ENCODE results near the gene PTGES. TPM values are rescaled to one million over a fixed set of nuclear protein-coding genes. Genes with fewer than 3 reads are reported as not detected.
A peak's percentile ranks its signal among the peaks of the same experiment; 100 is the strongest.

The PTGES gene
- total RNA-seq, 4 donors from 2014 or later, result 14.7 to 33.0 (median 25.7) TPM

- H3K27ac ChIP-seq, result peak overlapping the region; percentile 26 to 76 (median 61)
- TF ChIP-seq CTCF (IDR thresholded peaks at IDR 0.05) (no peak), EP300 (IDR thresholded peaks at IDR 0.05) (peak in 1 of 2 donors; percentile 39), POLR2A (IDR thresholded peaks at IDR 0.05) (no peak)
- no peaks in the 10 kb centered on the region for H3K9me3 ChIP-seq
- H3K4me3 ChIP-seq, result no peak overlapping the region
- WGBS, 2 donors, result 38 to 41% methylated on average over 19 of the region's 19 CpGs
- H3K36me3 ChIP-seq, result no peaks in the 10 kb centered on the region
- H3K4me1 ChIP-seq, result peaks cover 0 to 39% (median 0%) of the 10 kb centered on the region in 4 donors
- DNase-seq (ENCODE audit: low spot score in 2 of 2), result peak in 1 of 2 donors; percentile 52
- H3K27me3 ChIP-seq, result peaks cover 0 to 22% of the 10 kb centered on the region in 2 donors
Measured at GRCh38 chr9:129702589-129703520, 50.0 kb downstream of the PTGES start.

- WGBS, 2 donors, result 67 to 78% methylated on average over 5 of the region's 5 CpGs
- Histone ChIP-seq H3K36me3 (no peaks in the 10 kb centered on the region), H3K9me3 (no peaks in the 10 kb centered on the region), H3K27ac (no peak overlapping the region), H3K4me3 (no peak overlapping the region), H3K27me3 (peaks cover 0 to 33% of the 10 kb centered on the region in 2 donors), H3K4me1 (peaks cover 0 to 52% (median 0%) of the 10 kb centered on the region in 4 donors)
- TF ChIP-seq EP300 (IDR thresholded peaks at IDR 0.05) (no peak), POLR2A (IDR thresholded peaks at IDR 0.05) (no peak), CTCF (IDR thresholded peaks at IDR 0.05) (no peak)
- DNase-seq (ENCODE audit: low spot score in 2 of 2), result no peak
Measured at GRCh38 chr9:129701549-129701948, 51.3 kb downstream of the PTGES start.

GRCh38 chr9:129701054-129701453, 51.8 kb downstream of the PTGES start:
- Histone ChIP-seq H3K4me1 (peaks cover 0 to 53% (median 0%) of the 10 kb centered on the region in 4 donors), H3K27ac (no peak overlapping the region), H3K9me3 (no peaks in the 10 kb centered on the region), H3K4me3 (no peak overlapping the region), H3K27me3 (peaks cover 0 to 37% of the 10 kb centered on the region in 2 donors), H3K36me3 (no peaks in the 10 kb centered on the region)
- no peak for DNase-seq (ENCODE audit: low spot score in 2 of 2)
- TF ChIP-seq EP300 (IDR thresholded peaks at IDR 0.05), result no peak
- no peak for TF ChIP-seq POLR2A (IDR thresholded peaks at IDR 0.05)
- no peak for TF ChIP-seq CTCF (IDR thresholded peaks at IDR 0.05)
- 68 to 74% methylated on average over 11 of the region's 11 CpGs for WGBS, 2 donors

GRCh38 chr9:129698254-129698757, 54.5 kb downstream of the PTGES start:
- H3K9me3 ChIP-seq, result no peaks in the 10 kb centered on the region
- peak overlapping the region in 2 of 4 donors; percentile 28 to 57 for H3K4me3 ChIP-seq
- WGBS, 2 donors, result 37 to 62% methylated on average over 11 to 15 of the region's 17 CpGs
- peaks cover 0 to 38% (median 0%) of the 10 kb centered on the region in 4 donors for H3K4me1 ChIP-seq
- DNase-seq (ENCODE audit: low spot score in 2 of 2), result peak; percentile 34 to 50
- no peaks in the 10 kb centered on the region for H3K36me3 ChIP-seq
- peaks cover 0 to 38% of the 10 kb centered on the region in 2 donors for H3K27me3 ChIP-seq
- peak overlapping the region; percentile 59 to 84 (median 74) for H3K27ac ChIP-seq
- TF ChIP-seq EP300 (IDR thresholded peaks at IDR 0.05) (peak in 1 of 2 donors; percentile 36), POLR2A (IDR thresholded peaks at IDR 0.05) (no peak), CTCF (IDR thresholded peaks at IDR 0.05) (no peak)

All from tibial nerve (tissue), 4 donors.